MCF 10A (cell line): ENCODE results near the gene CDH6. TPM values are rescaled to one million over a fixed set of nuclear protein-coding genes. Genes with fewer than 3 reads are reported as not detected.

Source experiments
- BruUV-seq: library from RNA; stranded (reverse); fragments of 400-500 nt; replicated peaks from 2 replicates; lab custom pipeline; 2021; lab: Mats Ljungman, UMichigan
- CTCF ChIA-PET: fragments of 300-600 bp; sonication (Branson Sonifier 250); formaldehyde crosslinking; extraction: SDS; loops from one replicate; lab custom pipeline; 2021; ENCODE audit warnings: antibody characterized with exemption, inconsistent platforms; lab: Yijun Ruan, JAX
- POLR2A ChIA-PET: fragments of 300-600, 350-650 bp; sonication (Branson Sonifier 250); formaldehyde crosslinking; extraction: SDS; loops from one replicate; lab custom pipeline; 2020; ENCODE audit warnings: antibody characterized with exemption, inconsistent platforms; lab: Yijun Ruan, JAX
- DNase-seq: peaks from one replicate; pipeline ENCODE4 v3.0.0-alpha.2; 2018; ENCODE audit not compliant: unreplicated experiment
- H3K27ac Mint-ChIP-seq: one replicate; pipeline ENCODE4 v1.8.0; 2022; ENCODE audit warnings: mild to moderate bottlenecking, low read depth, mixed read lengths; ENCODE audit not compliant: unreplicated experiment
- H3K27me3 Mint-ChIP-seq: one replicate; pipeline ENCODE4 v1.8.0; 2022; ENCODE audit warnings: mixed read lengths; ENCODE audit not compliant: insufficient read depth, unreplicated experiment
- H3K36me3 Mint-ChIP-seq: one replicate; pipeline ENCODE4 v1.8.0; 2022; ENCODE audit warnings: mild to moderate bottlenecking, moderate library complexity, mixed read lengths; ENCODE audit not compliant: insufficient read depth, unreplicated experiment
- H3K4me1 Mint-ChIP-seq: one replicate; pipeline ENCODE4 v1.8.0; 2022; ENCODE audit warnings: mixed read lengths; ENCODE audit not compliant: insufficient read depth, unreplicated experiment
- H3K4me3 Mint-ChIP-seq: one replicate; pipeline ENCODE4 v1.8.0; 2022; ENCODE audit warnings: mild to moderate bottlenecking, moderate library complexity, mixed read lengths; ENCODE audit not compliant: unreplicated experiment
- H3K9me3 Mint-ChIP-seq: one replicate; pipeline ENCODE4 v1.8.0; 2022; ENCODE audit warnings: mixed read lengths; ENCODE audit not compliant: unreplicated experiment
- CTCF ChIP-seq: fragments of 200-600 bp; IDR thresholded peaks from one replicate; pipeline ENCODE4 v1.8.0; 2022; ENCODE audit warnings: antibody characterized with exemption, mild to moderate bottlenecking; ENCODE audit not compliant: unreplicated experiment
- intact Hi-C: fragments of 100-400 bp; cut with micrococcal nuclease; formaldehyde crosslinking; loops from 2 replicates; pipeline ENCODE4 v1.14.1; 2022
- total RNA-seq: library from RNA; stranded (reverse); gene quantifications from 2 replicates; pipeline ENCODE4 v1.2.3, GENCODE V29; 2022

CDH6 gene
- total RNA-seq, 1 experiment from 2014 or later: not detected

GRCh38 chr5:31156631-31157160, 36.8 kb upstream of the CDH6 start:
- Mint-ChIP-seq H3K4me3 (no peak overlapping the region), H3K27ac (no peak overlapping the region), H3K36me3 (no peaks in the 10 kb centered on the region), H3K27me3 (no peaks in the 10 kb centered on the region), H3K9me3 (no peaks in the 10 kb centered on the region), H3K4me1 (peaks cover 12% of the 10 kb centered on the region)
- POLR2A ChIA-PET: no interaction called here
- DNase-seq: no peak
- no peak for TF ChIP-seq CTCF
- CTCF ChIA-PET: no interaction called here
- intact Hi-C loops: no loop called here
- BruUV-seq: no TSS peak

- no peak for DNase-seq
- CTCF ChIA-PET: interaction anchor here (0.6 to 0.7 kb wide), 2 partner anchors 419 to 1387 kb away, joined by 3 read pairs; no protein-coding TSS in a partner anchor
- no peaks in the 10 kb centered on the region for H3K9me3 Mint-ChIP-seq
These were observed 35.8 kb upstream of the CDH6 start for GRCh38 chr5:31157720-31158119.

GRCh38 chr5:31158686-31159085, 34.8 kb upstream of the CDH6 start:
- BruUV-seq: no TSS peak
- TF ChIP-seq CTCF: no peak
- ChIA-PET CTCF (interaction anchor here (0.6 kb wide), 1 partner anchor 11 kb away, joined by 3 read pairs; no protein-coding TSS in a partner anchor), POLR2A (no interaction called here)
- H3K27ac Mint-ChIP-seq: no peak overlapping the region
- peaks cover 8% of the 10 kb centered on the region for H3K4me1 Mint-ChIP-seq
- H3K9me3 Mint-ChIP-seq: no peaks in the 10 kb centered on the region
- no peak overlapping the region for H3K4me3 Mint-ChIP-seq
- no peak for DNase-seq
- no peaks in the 10 kb centered on the region for H3K27me3 Mint-ChIP-seq
- intact Hi-C loops: no loop called here
- H3K36me3 Mint-ChIP-seq: no peaks in the 10 kb centered on the region

More at GRCh38 chr5:31157720-31158119, 35.8 kb upstream of the CDH6 start:
- Mint-ChIP-seq H3K4me3 (no peak overlapping the region), H3K27ac (no peak overlapping the region), H3K27me3 (no peaks in the 10 kb centered on the region), H3K36me3 (no peaks in the 10 kb centered on the region), H3K4me1 (peaks cover 12% of the 10 kb centered on the region)
- TF ChIP-seq CTCF: no peak
- no TSS peak for BruUV-seq
- intact Hi-C loops: no loop called here
- POLR2A ChIA-PET: no interaction called here

GRCh38 chr5:31161781-31162181, 31.7 kb upstream of the CDH6 start:
- Mint-ChIP-seq H3K36me3 (no peaks in the 10 kb centered on the region), H3K27ac (no peak overlapping the region), H3K4me1 (peaks cover 5% of the 10 kb centered on the region), H3K9me3 (no peaks in the 10 kb centered on the region), H3K27me3 (no peaks in the 10 kb centered on the region), H3K4me3 (no peak overlapping the region)
- TF ChIP-seq CTCF: no peak
- intact Hi-C loops: no loop called here
- ChIA-PET CTCF (no interaction called here), POLR2A (no interaction called here)
- DNase-seq: no peak
- BruUV-seq: no TSS peak
